GM12874 (cell line): ENCODE data around the gene HACD4.

Experiments
- TF ChIP-seq, protein P1 (sequence below): IDR thresholded peaks from 2 replicates; pipeline ENCODE4 v1.5.1; 2011; ENCODE audit warnings: low read depth, mild to moderate bottlenecking, control low read depth, low read length, moderate library complexity; ENCODE audit not compliant: insufficient read depth

HACD4 gene

DNA sequence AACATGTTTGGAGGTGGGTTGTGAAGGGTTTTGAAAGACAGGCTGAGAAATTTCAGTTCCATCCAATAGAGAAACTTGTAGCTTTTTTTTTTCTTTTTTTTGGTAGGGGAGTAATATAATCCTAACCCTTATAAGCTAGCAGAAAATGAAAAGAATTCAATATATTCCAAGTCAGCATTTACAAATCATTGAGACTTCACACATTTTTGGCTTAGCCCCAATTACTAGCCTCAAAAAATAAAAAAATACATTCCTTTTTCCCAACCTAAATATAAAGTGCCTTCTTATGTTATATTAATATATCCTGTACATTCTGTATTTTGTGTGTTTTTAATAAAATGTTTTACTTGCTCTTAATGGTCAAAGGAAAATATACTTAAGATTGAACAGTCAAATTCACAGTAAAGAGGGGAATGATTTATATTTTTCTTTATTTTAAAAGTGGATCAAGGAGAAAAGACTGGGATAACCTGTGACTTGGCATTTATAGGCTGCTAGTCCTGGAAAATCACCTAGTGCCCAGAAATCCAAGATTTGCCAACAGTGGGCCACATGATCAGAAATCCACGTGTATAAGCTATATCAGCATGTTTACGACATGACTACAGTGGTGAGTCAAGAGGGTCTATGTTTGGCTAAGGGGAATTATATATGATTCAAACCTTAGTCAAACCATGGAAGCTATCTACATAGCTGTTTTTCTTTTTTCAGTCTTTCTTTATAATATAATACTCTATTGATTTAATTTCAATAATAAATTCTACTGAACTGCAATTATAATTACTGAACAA is 14.5 kb downstream of the HACD4 start:
- TF ChIP-seq, protein P1, sequence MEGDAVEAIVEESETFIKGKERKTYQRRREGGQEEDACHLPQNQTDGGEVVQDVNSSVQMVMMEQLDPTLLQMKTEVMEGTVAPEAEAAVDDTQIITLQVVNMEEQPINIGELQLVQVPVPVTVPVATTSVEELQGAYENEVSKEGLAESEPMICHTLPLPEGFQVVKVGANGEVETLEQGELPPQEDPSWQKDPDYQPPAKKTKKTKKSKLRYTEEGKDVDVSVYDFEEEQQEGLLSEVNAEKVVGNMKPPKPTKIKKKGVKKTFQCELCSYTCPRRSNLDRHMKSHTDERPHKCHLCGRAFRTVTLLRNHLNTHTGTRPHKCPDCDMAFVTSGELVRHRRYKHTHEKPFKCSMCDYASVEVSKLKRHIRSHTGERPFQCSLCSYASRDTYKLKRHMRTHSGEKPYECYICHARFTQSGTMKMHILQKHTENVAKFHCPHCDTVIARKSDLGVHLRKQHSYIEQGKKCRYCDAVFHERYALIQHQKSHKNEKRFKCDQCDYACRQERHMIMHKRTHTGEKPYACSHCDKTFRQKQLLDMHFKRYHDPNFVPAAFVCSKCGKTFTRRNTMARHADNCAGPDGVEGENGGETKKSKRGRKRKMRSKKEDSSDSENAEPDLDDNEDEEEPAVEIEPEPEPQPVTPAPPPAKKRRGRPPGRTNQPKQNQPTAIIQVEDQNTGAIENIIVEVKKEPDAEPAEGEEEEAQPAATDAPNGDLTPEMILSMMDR: no peak

DNA sequence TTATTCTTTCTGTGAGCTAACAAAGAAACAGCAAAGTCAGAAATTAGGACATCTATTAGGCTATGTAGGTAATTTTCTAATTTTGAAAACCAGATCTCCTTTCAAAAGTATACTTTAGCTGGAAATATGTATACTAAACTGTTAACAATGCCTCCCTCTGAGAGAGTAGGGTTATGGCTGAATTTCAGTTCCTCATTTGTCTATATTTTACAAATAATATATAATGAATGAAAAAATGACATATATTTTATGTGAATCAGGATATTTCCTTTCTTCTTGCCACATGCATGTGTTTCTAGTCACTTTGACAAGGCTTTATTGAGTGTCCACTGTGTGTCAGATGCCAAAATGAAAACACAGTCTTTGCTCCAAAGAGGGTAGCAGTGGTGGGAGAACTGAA is 15.4 kb downstream of the HACD4 start:
- TF ChIP-seq, protein P1: no peak

DNA sequence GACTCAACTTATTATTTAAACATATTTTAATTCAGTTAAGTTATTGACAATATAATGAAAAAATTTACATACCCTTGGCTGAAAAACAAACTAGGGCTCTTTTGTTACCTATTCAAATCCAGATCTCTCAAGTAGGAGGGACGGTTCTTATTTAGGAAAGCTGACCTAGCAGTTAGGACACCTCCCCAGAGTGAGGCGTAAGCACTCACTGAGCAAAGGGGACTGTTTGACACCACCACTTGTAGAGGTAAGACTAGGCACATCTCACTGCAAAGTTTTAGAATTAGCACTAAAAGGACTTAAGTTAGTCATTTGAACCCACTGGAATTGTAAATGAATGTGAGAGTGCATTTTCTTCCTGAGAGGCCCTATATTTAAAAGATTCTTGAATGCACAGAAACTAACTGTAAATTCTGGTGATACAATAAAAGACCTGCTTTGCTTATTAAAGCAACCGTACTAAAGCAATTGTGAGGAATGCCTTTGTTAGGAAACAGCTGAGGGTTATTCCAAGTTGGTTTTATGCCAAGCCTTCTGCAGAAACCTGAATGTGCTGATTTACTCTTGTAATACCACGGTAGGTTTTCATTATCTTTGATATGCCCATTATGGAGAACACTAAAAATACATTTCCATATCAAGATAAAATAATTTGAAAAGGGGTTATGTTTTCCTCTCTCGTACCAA is 16.2 kb downstream of the HACD4 start:
- TF ChIP-seq, protein P1: no peak

DNA sequence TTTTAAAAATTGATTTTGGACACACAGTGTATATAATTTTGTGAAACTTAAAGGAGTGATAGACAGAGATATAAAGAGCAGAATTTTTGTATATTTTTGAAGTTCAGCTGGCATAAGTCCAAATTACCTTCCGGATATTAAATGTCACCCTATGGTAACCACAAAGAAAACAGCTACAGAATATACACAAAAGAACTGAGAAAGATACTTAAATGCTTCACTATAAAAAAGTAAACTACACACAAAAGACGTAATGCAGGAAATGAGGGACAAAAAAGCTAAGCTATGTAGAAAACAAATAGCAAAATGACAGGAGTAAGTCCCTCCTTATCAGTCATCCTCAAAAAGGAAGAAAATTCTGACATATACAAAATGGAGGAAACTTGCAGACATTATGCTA is 29.4 kb downstream of the HACD4 start:
- TF ChIP-seq, protein P1: no peak

DNA sequence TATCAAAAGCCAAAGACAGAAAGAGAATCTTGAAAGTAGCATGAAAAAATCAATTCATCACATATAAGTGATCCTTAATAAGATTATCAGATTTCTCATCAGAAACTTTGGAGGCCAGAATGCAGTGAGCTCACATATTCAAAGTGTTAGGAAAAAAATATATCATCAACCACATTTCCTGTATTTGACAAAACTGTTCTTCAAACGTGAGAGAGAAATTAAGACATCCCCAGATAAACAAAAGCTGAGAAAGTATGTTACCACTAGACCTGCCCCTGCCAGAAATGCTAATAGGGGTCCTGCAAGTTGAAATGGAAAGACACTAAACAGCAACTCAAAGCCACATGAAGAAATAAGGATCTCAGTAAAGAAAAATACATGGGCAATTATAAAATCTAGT is 29.9 kb downstream of the HACD4 start:
- TF ChIP-seq, protein P1: no peak

DNA sequence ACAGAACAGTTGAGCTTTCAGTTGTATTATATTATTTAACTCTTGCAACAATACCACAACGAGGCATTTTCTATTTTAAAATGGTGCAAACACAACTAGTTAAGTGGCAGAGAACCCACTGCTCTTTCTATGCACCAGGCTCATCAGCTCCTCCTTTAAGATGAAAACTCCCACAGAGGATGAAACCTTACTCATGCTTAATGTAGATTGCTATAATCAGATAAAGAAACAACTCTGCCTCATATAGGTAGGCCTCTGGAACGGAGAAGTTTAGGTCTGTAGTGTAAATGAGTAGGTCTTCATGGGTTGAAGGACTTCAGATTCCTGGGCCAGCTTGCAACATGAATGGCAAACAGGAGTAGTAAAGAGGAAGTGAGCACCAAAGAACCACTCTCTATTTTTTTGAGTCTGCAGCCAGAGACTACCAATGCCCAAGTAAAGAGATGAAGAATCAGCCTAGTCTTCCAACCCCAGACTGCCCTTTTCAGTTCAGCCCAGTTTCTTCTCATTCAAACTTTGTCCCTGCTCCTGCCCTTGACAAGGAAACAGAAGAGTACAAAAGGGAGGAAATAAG is 33.9 kb downstream of the HACD4 start:
- TF ChIP-seq, protein P1: no peak

DNA sequence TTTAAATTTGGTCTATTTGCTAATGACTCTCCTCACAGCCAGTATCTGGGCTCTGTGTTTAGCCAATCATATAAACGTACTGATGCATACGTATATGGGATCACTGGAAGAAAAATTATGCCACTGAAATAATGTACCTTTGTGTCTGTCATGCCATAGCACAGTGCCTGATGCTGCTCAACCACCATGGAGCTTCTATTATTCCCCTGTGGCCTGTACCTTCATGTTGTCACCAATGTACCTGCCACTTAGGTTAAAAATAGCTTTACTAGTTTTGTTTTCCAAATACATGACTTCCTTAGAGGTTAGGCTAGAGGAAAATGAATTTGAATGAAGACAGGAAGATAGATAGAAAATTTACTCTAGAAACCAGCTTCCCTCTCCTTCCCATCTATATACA is 34.6 kb downstream of the HACD4 start:
- TF ChIP-seq, protein P1: no peak
